Measurements from ENCODE around the gene INF2. TPM values are rescaled to one million over a fixed set of nuclear protein-coding genes. Genes with fewer than 3 reads are reported as not detected.

The INF2 gene
- total RNA-seq, 2 donors from 2014 or later, result 162 to 264 TPM

GRCh38 chr14:104701383-104702076 lies 12.1 kb downstream of the INF2 start:
- no peak for TF ChIP-seq CTCF (IDR thresholded peaks at IDR 0.05)
- H3K27me3 ChIP-seq, result no peaks in the 10 kb centered on the region
- intact Hi-C loops (cut with DNase I), result no loop called here
- H3K4me3 ChIP-seq, result no peak overlapping the region
- peaks cover 21% of the 10 kb centered on the region for H3K36me3 ChIP-seq
- no peaks in the 10 kb centered on the region for H3K9me3 ChIP-seq
- DNase-seq, result no peak
- H3K9ac ChIP-seq (ENCODE audit: low read depth in 2 of 2, low read length in 2 of 2), result peak overlapping the region in 1 of 2 donors; percentile 12
- no peak overlapping the region for H3K27ac ChIP-seq
- H3K4me1 ChIP-seq, result no peaks in the 10 kb centered on the region

- Histone ChIP-seq H3K9me3 (no peaks in the 10 kb centered on the region), H3K4me1 (no peaks in the 10 kb centered on the region), H3K36me3 (peaks cover 21% of the 10 kb centered on the region), H3K27me3 (no peaks in the 10 kb centered on the region), H3K27ac (no peak overlapping the region), H3K9ac (ENCODE audit: low read depth in 2 of 2, low read length in 2 of 2) (peak overlapping the region in 1 of 2 donors; percentile 12), H3K4me3 (no peak overlapping the region)
- intact Hi-C loops (cut with DNase I), result no loop called here
- no peak for DNase-seq
- TF ChIP-seq CTCF (IDR thresholded peaks at IDR 0.05), result no peak
Observed at GRCh38 chr14:104702106-104702505, 12.7 kb downstream of the INF2 start.

GRCh38 chr14:104702673-104703072 lies 13.3 kb downstream of the INF2 start:
- Histone ChIP-seq H3K4me1 (no peaks in the 10 kb centered on the region), H3K4me3 (no peak overlapping the region), H3K9ac (ENCODE audit: low read depth in 2 of 2, low read length in 2 of 2) (no peak overlapping the region), H3K27me3 (no peaks in the 10 kb centered on the region), H3K36me3 (peaks cover 21% of the 10 kb centered on the region), H3K9me3 (no peaks in the 10 kb centered on the region), H3K27ac (no peak overlapping the region)
- intact Hi-C loops (cut with DNase I), result no loop called here
- no peak for DNase-seq
- TF ChIP-seq CTCF (IDR thresholded peaks at IDR 0.05), result no peak

- H3K9me3 ChIP-seq, result no peaks in the 10 kb centered on the region
- H3K4me3 ChIP-seq, result no peak overlapping the region
- H3K27ac ChIP-seq, result no peak overlapping the region
- peaks cover 21% of the 10 kb centered on the region for H3K36me3 ChIP-seq
- H3K4me1 ChIP-seq, result no peaks in the 10 kb centered on the region
- no peak for TF ChIP-seq CTCF (IDR thresholded peaks at IDR 0.05)
- no peaks in the 10 kb centered on the region for H3K27me3 ChIP-seq
- DNase-seq, result no peak
- no peak overlapping the region for H3K9ac ChIP-seq (ENCODE audit: low read depth in 2 of 2, low read length in 2 of 2)
- intact Hi-C loops (cut with DNase I), result no loop called here
Observed at GRCh38 chr14:104703269-104703668, 13.9 kb downstream of the INF2 start.

- H3K4me3 ChIP-seq, result no peak overlapping the region
- no peak for DNase-seq
- intact Hi-C loops (cut with DNase I), result no loop called here
- TF ChIP-seq CTCF (IDR thresholded peaks at IDR 0.05), result no peak
- no peak overlapping the region for H3K27ac ChIP-seq
- peaks cover 21% of the 10 kb centered on the region for H3K36me3 ChIP-seq
- no peaks in the 10 kb centered on the region for H3K4me1 ChIP-seq
- no peaks in the 10 kb centered on the region for H3K27me3 ChIP-seq
- no peak overlapping the region for H3K9ac ChIP-seq (ENCODE audit: low read depth in 2 of 2, low read length in 2 of 2)
- H3K9me3 ChIP-seq, result no peaks in the 10 kb centered on the region
Observed at GRCh38 chr14:104704252-104704651, 14.8 kb downstream of the INF2 start.
